GM12872 (cell line): ENCODE data around the gene P2RY8.

Experiments
- TF ChIP-seq, protein P1 (sequence below): IDR thresholded peaks from 3 replicates; pipeline ENCODE4 v1.5.1; 2011; ENCODE audit warnings: low read depth, mild to moderate bottlenecking, low read length, moderate library complexity; ENCODE audit not compliant: insufficient read depth

Gene P2RY8

GRCh38 chrX:1534301-1535168 lies 2.5 kb downstream of the P2RY8 start:
- TF ChIP-seq, protein P1, sequence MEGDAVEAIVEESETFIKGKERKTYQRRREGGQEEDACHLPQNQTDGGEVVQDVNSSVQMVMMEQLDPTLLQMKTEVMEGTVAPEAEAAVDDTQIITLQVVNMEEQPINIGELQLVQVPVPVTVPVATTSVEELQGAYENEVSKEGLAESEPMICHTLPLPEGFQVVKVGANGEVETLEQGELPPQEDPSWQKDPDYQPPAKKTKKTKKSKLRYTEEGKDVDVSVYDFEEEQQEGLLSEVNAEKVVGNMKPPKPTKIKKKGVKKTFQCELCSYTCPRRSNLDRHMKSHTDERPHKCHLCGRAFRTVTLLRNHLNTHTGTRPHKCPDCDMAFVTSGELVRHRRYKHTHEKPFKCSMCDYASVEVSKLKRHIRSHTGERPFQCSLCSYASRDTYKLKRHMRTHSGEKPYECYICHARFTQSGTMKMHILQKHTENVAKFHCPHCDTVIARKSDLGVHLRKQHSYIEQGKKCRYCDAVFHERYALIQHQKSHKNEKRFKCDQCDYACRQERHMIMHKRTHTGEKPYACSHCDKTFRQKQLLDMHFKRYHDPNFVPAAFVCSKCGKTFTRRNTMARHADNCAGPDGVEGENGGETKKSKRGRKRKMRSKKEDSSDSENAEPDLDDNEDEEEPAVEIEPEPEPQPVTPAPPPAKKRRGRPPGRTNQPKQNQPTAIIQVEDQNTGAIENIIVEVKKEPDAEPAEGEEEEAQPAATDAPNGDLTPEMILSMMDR, result no peak; the same call in 2 of the 3 replicates

DNA sequence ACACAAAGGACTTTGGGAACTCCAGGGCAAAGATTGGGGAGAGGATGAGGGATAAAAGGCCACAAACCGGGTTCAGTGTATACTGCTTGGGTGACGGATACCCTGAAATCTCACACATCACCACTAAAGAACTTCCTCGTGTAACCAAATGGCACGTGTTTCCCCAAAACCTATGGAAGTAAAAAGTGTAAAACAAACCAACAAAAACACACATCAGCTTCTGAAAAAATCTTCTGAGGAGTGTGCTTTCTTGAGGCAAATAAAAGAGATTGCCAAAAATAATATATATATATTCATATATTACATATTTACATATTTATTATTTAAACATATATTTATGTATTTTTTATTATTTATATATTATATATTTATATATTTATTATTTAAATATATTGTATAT lies 3.9 kb downstream of the P2RY8 start:
- TF ChIP-seq, protein P1, result no peak

DNA sequence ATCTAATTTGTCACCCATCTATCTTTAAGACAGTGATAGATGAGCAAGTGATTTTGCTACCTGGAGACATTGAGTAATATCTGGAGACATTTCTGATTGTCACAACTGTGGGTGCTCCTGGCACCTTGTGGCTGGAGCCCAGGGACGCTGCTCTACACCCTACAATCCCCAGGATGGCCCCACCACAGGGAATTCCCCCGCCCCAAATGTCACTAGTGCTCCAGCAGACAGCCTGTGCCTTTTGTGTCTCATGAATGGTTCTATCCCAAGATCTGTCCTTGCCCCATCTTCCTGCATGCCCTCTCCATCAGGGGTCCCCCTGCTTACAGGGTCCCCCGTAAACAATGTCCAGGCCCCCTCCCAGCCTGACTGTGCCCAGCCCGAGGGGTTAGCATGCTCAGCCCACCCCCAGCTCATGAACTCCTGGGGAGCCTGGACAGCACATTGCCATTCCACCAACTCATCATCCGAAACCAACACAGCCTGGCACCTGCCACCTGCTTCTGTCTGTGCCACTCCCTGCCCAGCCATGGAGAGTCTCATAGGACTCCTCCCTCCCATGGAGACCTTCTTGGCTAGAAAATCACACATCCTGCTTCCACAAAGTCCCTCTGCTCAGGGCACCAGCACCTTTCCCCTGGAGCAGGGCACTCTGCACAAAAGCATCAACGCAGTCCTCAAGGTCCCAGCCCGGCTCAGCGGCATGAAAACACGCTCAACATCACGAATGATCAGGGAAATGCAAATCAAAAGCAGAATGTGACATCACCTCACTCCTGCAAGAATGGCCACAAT lies 5.7 kb downstream of the P2RY8 start:
- TF ChIP-seq, protein P1, result no peak

DNA sequence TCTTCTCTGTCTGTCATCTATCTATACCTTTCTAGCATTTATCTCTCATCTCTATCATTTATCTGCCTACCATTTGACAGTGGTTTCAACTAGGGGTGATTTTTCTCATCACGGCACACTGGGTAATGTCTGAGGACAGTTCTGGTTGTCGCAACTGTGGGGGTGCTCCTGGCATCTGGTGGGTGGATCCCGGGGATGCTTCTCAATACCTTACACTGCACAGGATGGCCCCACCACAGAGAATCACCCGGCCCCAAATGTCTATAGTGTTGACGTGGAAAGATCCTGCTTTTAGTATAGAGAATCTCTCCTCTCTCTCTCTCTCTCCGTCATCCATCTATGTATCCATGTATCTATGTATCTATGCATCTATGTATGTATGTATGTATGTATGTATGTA lies 7.2 kb downstream of the P2RY8 start:
- TF ChIP-seq, protein P1, result no peak

GRCh38 chrX:1529328-1529727 lies 7.7 kb downstream of the P2RY8 start:
- TF ChIP-seq, protein P1, result no peak

DNA sequence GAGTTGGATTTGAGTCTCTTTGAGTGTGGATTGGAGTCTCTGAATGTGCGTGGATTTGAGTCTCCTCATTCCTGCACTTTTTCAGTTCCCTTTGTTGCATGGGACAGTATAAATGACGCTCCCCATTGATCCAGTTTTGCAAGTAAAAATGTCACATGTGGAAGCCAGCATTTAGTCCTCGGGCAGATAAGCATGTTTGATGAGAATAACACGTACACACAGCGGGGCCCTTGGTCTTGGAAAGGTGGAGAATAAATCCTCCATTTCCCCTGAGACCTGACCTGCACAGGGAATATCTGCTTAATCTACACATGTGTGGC lies 8.1 kb downstream of the P2RY8 start:
- TF ChIP-seq, protein P1, result no peak

- TF ChIP-seq, protein P1, result no peak
Measured at GRCh38 chrX:1528186-1528883, 8.7 kb downstream of the P2RY8 start.
